ENCODE data around the gene MAP3K6. TPM values are rescaled to one million over a fixed set of nuclear protein-coding genes. Genes with fewer than 3 reads are reported as not detected.
A peak's percentile ranks its signal among the peaks of the same experiment; 100 is the strongest.

MAP3K6 gene
- total RNA-seq, 3 donors from 2014 or later, result 18.5 to 38.5 (median 28.5) TPM

- no peak for TF ChIP-seq CTCF (IDR thresholded peaks at IDR 0.05)
- H3K36me3 ChIP-seq (ENCODE audit: low read depth), result no peaks in the 10 kb centered on the region
- DNase-seq (no peak), ATAC-seq (no peak)
- H3K4me3 ChIP-seq, result no peak overlapping the region
- no peaks in the 10 kb centered on the region for H3K9me3 ChIP-seq
- H3K4me1 ChIP-seq (ENCODE audit: low read depth), result peaks cover 9% of the 10 kb centered on the region
- intact Hi-C loops (cut with DNase I, micrococcal nuclease), result no loop called here
Observed at GRCh38 chr1:27361044-27361402, 5.7 kb downstream of the MAP3K6 start.

GRCh38 chr1:27360159-27361043 lies 6.4 kb downstream of the MAP3K6 start:
- ATAC-seq (no peak), DNase-seq (peak in 2 of 3 donors; percentile 39 to 67)
- TF ChIP-seq CTCF (IDR thresholded peaks at IDR 0.05), result no peak
- no peaks in the 10 kb centered on the region for H3K9me3 ChIP-seq
- H3K4me1 ChIP-seq (ENCODE audit: low read depth), result peaks cover 9% of the 10 kb centered on the region
- intact Hi-C loops (cut with DNase I, micrococcal nuclease), result no loop called here
- no peak overlapping the region for H3K4me3 ChIP-seq
- H3K36me3 ChIP-seq (ENCODE audit: low read depth), result no peaks in the 10 kb centered on the region

GRCh38 chr1:27359822-27360158 lies 7.0 kb downstream of the MAP3K6 start:
- Histone ChIP-seq H3K4me3 (no peak overlapping the region), H3K4me1 (ENCODE audit: low read depth) (peaks cover 9% of the 10 kb centered on the region), H3K36me3 (ENCODE audit: low read depth) (no peaks in the 10 kb centered on the region), H3K9me3 (no peaks in the 10 kb centered on the region)
- ATAC-seq (no peak), DNase-seq (no peak)
- intact Hi-C loops (cut with DNase I, micrococcal nuclease), result loop anchor here in 1 of 2 donors (5.0 kb wide), 1 partner anchor 33 kb away; the partner anchor contains the start of gene GPR3
- no peak for TF ChIP-seq CTCF (IDR thresholded peaks at IDR 0.05)

GRCh38 chr1:27358928-27359313 lies 7.8 kb downstream of the MAP3K6 start:
- no peak overlapping the region for H3K4me3 ChIP-seq
- no peaks in the 10 kb centered on the region for H3K36me3 ChIP-seq (ENCODE audit: low read depth)
- peaks cover 9% of the 10 kb centered on the region for H3K4me1 ChIP-seq (ENCODE audit: low read depth)
- no peaks in the 10 kb centered on the region for H3K9me3 ChIP-seq
- no peak for TF ChIP-seq CTCF (IDR thresholded peaks at IDR 0.05)
- no peak for ATAC-seq
- intact Hi-C loops (cut with DNase I, micrococcal nuclease), result loop anchor here in 1 of 2 donors (5.0 kb wide), 1 partner anchor 33 kb away; the partner anchor contains the start of gene GPR3
- no peak for DNase-seq

GRCh38 chr1:27358038-27358927 lies 8.5 kb downstream of the MAP3K6 start:
- no peak for TF ChIP-seq CTCF (IDR thresholded peaks at IDR 0.05)
- no peak overlapping the region for H3K4me3 ChIP-seq
- intact Hi-C loops (cut with DNase I, micrococcal nuclease), result loop anchor here in 1 of 2 donors (5.0 kb wide), 1 partner anchor 34 kb away; the partner anchor contains the start of gene GPR3
- DNase-seq (no peak), ATAC-seq (no peak)
- H3K4me1 ChIP-seq (ENCODE audit: low read depth), result peaks cover 9% of the 10 kb centered on the region
- H3K9me3 ChIP-seq, result no peaks in the 10 kb centered on the region
- no peaks in the 10 kb centered on the region for H3K36me3 ChIP-seq (ENCODE audit: low read depth)

Data from mucosa of descending colon (tissue), 3 donors.